B cell (primary cell): ENCODE results near the gene EIF3L. TPM values are rescaled to one million over a fixed set of nuclear protein-coding genes. Genes with fewer than 3 reads are reported as not detected.

Source experiments
- ATAC-seq: fragments of 200-7000 bp; cut with Tn5 transposase; one replicate; pipeline ENCODE4 v1.10.0; 2021; ENCODE audit warnings: low read depth, mild to moderate bottlenecking, moderate number of reproducible peaks, moderate library complexity
- CTCF ChIA-PET: fragments of 350-600 bp; sonication (Branson Sonifier 250); formaldehyde crosslinking; loops from one replicate; lab custom pipeline; 2021; ENCODE audit warnings: antibody characterized with exemption, inconsistent platforms; lab: Charles Lee
- POLR2A ChIA-PET: fragments of 350-600 bp; sonication (Branson Sonifier 250); formaldehyde crosslinking; loops from one replicate; lab custom pipeline; 2021; ENCODE audit warnings: antibody characterized with exemption; lab: Charles Lee
- DNase-seq: peaks from one replicate; pipeline ENCODE4 v3.0.0; 2013
- H2AFZ ChIP-seq: 2 replicates; pipeline ENCODE4 v1.6.1; 2012; ENCODE audit warnings: mild to moderate bottlenecking, low read depth, low read length; ENCODE audit not compliant: insufficient read depth, poor library complexity, severe bottlenecking
- H3K27ac ChIP-seq, 2 donors: 1 replicate in 1 of 2; 2 replicates in 1 of 2; pipeline ENCODE4 v1.5.1; 2012 to 2013; ENCODE audit warnings: low read length in 2 of 2, mild to moderate bottlenecking in 2 of 2, moderate library complexity in 1 of 2
- H3K27me3 ChIP-seq, 4 experiments: fragments of 200-600 bp in 1 of 4; sonication (generic) in 1 of 4; replicated peaks in 1 of 4; 1 replicate in 2 of 4; 2 replicates in 2 of 4; pipeline versions ENCODE4 v1.6.1 to v1.7.0; 2013 to 2016; ENCODE audit warnings: low read length in 3 of 4, mild to moderate bottlenecking in 2 of 4, mixed read lengths in 1 of 4, moderate library complexity in 1 of 4; ENCODE audit not compliant: insufficient read depth in 4 of 4, control insufficient read depth in 3 of 4; ENCODE audit errors: control extremely low read depth in 1 of 4
- H3K36me3 ChIP-seq, 2 experiments: replicated peaks in 1 of 2; 1 replicate in 1 of 2; 2 replicates in 1 of 2; pipeline versions ENCODE4 v1.6.1 to v1.7.1; 2013; ENCODE audit warnings: low read length in 1 of 2; ENCODE audit not compliant: insufficient read depth in 2 of 2, control insufficient read depth in 1 of 2; ENCODE audit errors: control extremely low read depth in 1 of 2, extremely low read depth in 1 of 2
- H3K4me1 ChIP-seq, 2 donors: fragments of 200-600 bp in 1 of 2; sonication (generic) in 1 of 2; 1 replicate in 1 of 2; 2 replicates in 1 of 2; pipeline versions ENCODE4 v1.5.1 to v1.6.1; 2013 to 2017; ENCODE audit warnings: low read length in 2 of 2; ENCODE audit not compliant: control insufficient read depth in 2 of 2, insufficient read depth in 2 of 2
- H3K4me2 ChIP-seq: replicated peaks from 2 replicates; pipeline ENCODE3; 2012; ENCODE audit warnings: mild to moderate bottlenecking, low read depth, low read length; ENCODE audit not compliant: poor library complexity, severe bottlenecking
- H3K4me3 ChIP-seq, 5 experiments: fragments of 200-600 bp in 1 of 5; sonication (generic) in 1 of 5; 1 replicate in 3 of 5; 2 replicates in 2 of 5; pipeline versions ENCODE4 v1.5.1 to v1.7.0; 2011 to 2016; ENCODE audit warnings: low read length in 4 of 5, mild to moderate bottlenecking in 4 of 5, low read depth in 2 of 5, control low read depth in 1 of 5, moderate library complexity in 1 of 5; ENCODE audit not compliant: insufficient read depth in 1 of 5; ENCODE audit errors: control extremely low read depth in 1 of 5, extremely low read depth in 1 of 5
- H3K79me2 ChIP-seq: fragments of 200-600 bp; sonication (generic); one replicate; pipeline ENCODE4 v1.6.0; 2016; ENCODE audit warnings: low read length; ENCODE audit not compliant: control insufficient read depth, insufficient read depth
- H3K9ac ChIP-seq: fragments of 200-600 bp; sonication (generic); 2 replicates; pipeline ENCODE4 v1.6.1; 2017; ENCODE audit warnings: mild to moderate bottlenecking, low read length, moderate library complexity
- H3K9me3 ChIP-seq, 3 donors: one replicate each; pipeline versions ENCODE4 v1.6.1 to v1.7.1; 2013; ENCODE audit warnings: low read length in 2 of 3; ENCODE audit not compliant: control insufficient read depth in 2 of 3, insufficient read depth in 1 of 3; ENCODE audit errors: control extremely low read depth in 1 of 3
- H4K20me1 ChIP-seq: 2 replicates; pipeline ENCODE4 v1.6.0; 2012; ENCODE audit warnings: mild to moderate bottlenecking, low read length; ENCODE audit not compliant: insufficient read depth, control insufficient read depth, poor library complexity, severe bottlenecking
- H3K27ac Mint-ChIP-seq: one replicate; pipeline ENCODE4 v1.8.0; 2021; ENCODE audit warnings: mixed read lengths
- H3K27me3 Mint-ChIP-seq: one replicate; pipeline ENCODE4 v1.8.0; 2021; ENCODE audit warnings: mixed read lengths
- H3K4me1 Mint-ChIP-seq: one replicate; pipeline ENCODE4 v1.8.0; 2021; ENCODE audit warnings: mixed read lengths
- H3K4me3 Mint-ChIP-seq: one replicate; pipeline ENCODE4 v1.8.0; 2021; ENCODE audit warnings: mixed read lengths
- H3K9me3 Mint-ChIP-seq: one replicate; pipeline ENCODE4 v1.8.0; 2022; ENCODE audit warnings: mixed read lengths; ENCODE audit not compliant: insufficient read depth
- CTCF ChIP-seq: fragments of 200-600 bp; IDR thresholded peaks from one replicate; pipeline ENCODE4 v1.8.0; 2022; ENCODE audit warnings: antibody characterized with exemption, mild to moderate bottlenecking
- EZH2 ChIP-seq: IDR thresholded peaks from 2 replicates; pipeline ENCODE4 v1.6.1; 2012; ENCODE audit warnings: borderline replicate concordance, low read depth, mild to moderate bottlenecking, moderate library complexity, low read length; ENCODE audit not compliant: insufficient read depth, poor library complexity, severe bottlenecking
- WGBS: methylation state at CpG from one replicate; pipeline ENCODE4 v1.1.5; 2013; ENCODE audit warnings: missing lambda C conversion rate; ENCODE audit not compliant: insufficient coverage; 5-methylcytosine and 5-hydroxymethylcytosine counted together
- intact Hi-C: fragments of 100-400 bp; cut with micrococcal nuclease; formaldehyde crosslinking; loops from one replicate; pipeline ENCODE4 v1.10.0; 2022
- polyA plus RNA-seq: library from polyadenylated mRNA; depleted of rRNA; stranded (reverse); fragments of >200 nt; gene quantifications from 2 replicates; pipeline ENCODE4 v1.2.3, GENCODE V29; 2012
- total RNA-seq, 2 donors: library from RNA; stranded (reverse); fragments of 120-200 nt in 1 of 2; gene quantifications; 1 replicate in 1 of 2; 2 replicates in 1 of 2; pipeline versions ENCODE4 v1.2.3 to v1.2.4, GENCODE V29; 2013 to 2022

EIF3L gene
- total and polyA plus RNA-seq, 2 donors (not counting 1 experiment from before 2014, with no cell fraction given), result 430 to 560 TPM

GRCh38 chr22:37930270-37930951, 81.2 kb downstream of the EIF3L start:
- H3K27me3 ChIP-seq, result no peaks in the 10 kb centered on the region
- no peaks in the 10 kb centered on the region for H3K9me3 Mint-ChIP-seq
- intact Hi-C loops, result loop anchor here (5.0 kb wide), 1 partner anchor 33 kb away; no protein-coding TSS in a partner anchor
- H2AFZ ChIP-seq, result no peak overlapping the region
- no peak overlapping the region for H3K4me3 ChIP-seq
- H3K4me3 Mint-ChIP-seq, result no peak overlapping the region
- ChIA-PET POLR2A (interaction anchor here (0.7 kb wide), 1 partner anchor 25 kb away, joined by 4 read pairs; no protein-coding TSS in a partner anchor), CTCF (interaction anchor here (0.6 to 4.7 kb wide), 6 partner anchors 9 to 260 kb away, joined by 3 to 28 read pairs (median 3); partner anchors contain the start of gene MICALL1)
- ATAC-seq (no peak), DNase-seq (no peak)
- H3K27me3 Mint-ChIP-seq, result no peaks in the 10 kb centered on the region
- H3K9ac ChIP-seq, result no peak overlapping the region
- no peak overlapping the region for H3K27ac Mint-ChIP-seq
- H3K4me1 ChIP-seq, result peaks cover 3 to 12% of the 10 kb centered on the region in 2 donors
- no peaks in the 10 kb centered on the region for H3K9me3 ChIP-seq
- no peak overlapping the region for H3K4me2 ChIP-seq
- H3K27ac ChIP-seq, result no peak overlapping the region
- peaks cover 11% of the 10 kb centered on the region for H4K20me1 ChIP-seq
- 88% methylated on average over 11 of the region's 11 CpGs for WGBS
- H3K79me2 ChIP-seq, result peaks cover 3% of the 10 kb centered on the region
- H3K36me3 ChIP-seq, result peaks cover 0 to 52% of the 10 kb centered on the region in 2 experiments
- TF ChIP-seq EZH2 (no peak), CTCF (no peak)
- peaks cover 19% of the 10 kb centered on the region for H3K4me1 Mint-ChIP-seq

GRCh38 chr22:37930952-37931440, 81.8 kb downstream of the EIF3L start:
- no peak overlapping the region for H3K9ac ChIP-seq
- H3K9me3 ChIP-seq, result no peaks in the 10 kb centered on the region
- Mint-ChIP-seq H3K4me3 (no peak overlapping the region), H3K27ac (no peak overlapping the region), H3K9me3 (no peaks in the 10 kb centered on the region), H3K27me3 (no peaks in the 10 kb centered on the region), H3K4me1 (peaks cover 19% of the 10 kb centered on the region)
- no peak overlapping the region for H3K4me3 ChIP-seq
- no peak overlapping the region for H3K27ac ChIP-seq
- 67% methylated on average over 2 of the region's 2 CpGs for WGBS
- no peak overlapping the region for H3K4me2 ChIP-seq
- H3K4me1 ChIP-seq, result peaks cover 3 to 12% of the 10 kb centered on the region in 2 donors
- H2AFZ ChIP-seq, result no peak overlapping the region
- no peak for TF ChIP-seq CTCF
- no peak for TF ChIP-seq EZH2
- DNase-seq, result no peak
- peaks cover 0 to 48% of the 10 kb centered on the region in 2 experiments for H3K36me3 ChIP-seq
- no peak for ATAC-seq
- intact Hi-C loops, result loop anchor here (5.0 kb wide), 1 partner anchor 34 kb away; no protein-coding TSS in a partner anchor
- CTCF ChIA-PET, result interaction anchor here (0.7 to 4.7 kb wide), 6 partner anchors 8 to 68 kb away, joined by 3 to 28 read pairs (median 3); partner anchors contain the start of gene MICALL1
- peaks cover 11% of the 10 kb centered on the region for H4K20me1 ChIP-seq
- H3K27me3 ChIP-seq, result no peaks in the 10 kb centered on the region
- POLR2A ChIA-PET, result interaction anchor here (0.7 kb wide), 1 partner anchor 24 kb away, joined by 4 read pairs; no protein-coding TSS in a partner anchor
- peaks cover 3% of the 10 kb centered on the region for H3K79me2 ChIP-seq
